HepG2 (cell line): ENCODE data around the gene IRS1. TPM values are rescaled to one million over a fixed set of nuclear protein-coding genes. Genes with fewer than 3 reads are reported as not detected.

Experiments
- BORCS8-MEF2B ChIP-seq: sonication (generic); formaldehyde crosslinking; IDR thresholded peaks from 2 replicates; pipeline ENCODE4 v1.8.0; 2022; ENCODE audit warnings: mild to moderate bottlenecking, missing genetic modification reagents
- CSRNP1 ChIP-seq: sonication (generic); formaldehyde crosslinking; IDR thresholded peaks from 2 replicates; pipeline ENCODE4 v1.8.1; 2023; ENCODE audit warnings: mild to moderate bottlenecking, missing genetic modification reagents
- HIC2 ChIP-seq: sonication (generic); formaldehyde crosslinking; IDR thresholded peaks from 2 replicates; pipeline ENCODE4 v1.9.0; 2022; ENCODE audit warnings: low read depth, missing genetic modification reagents
- MED8 ChIP-seq: sonication (generic); formaldehyde crosslinking; IDR thresholded peaks from 2 replicates; pipeline ENCODE4 v1.8.1; 2023; ENCODE audit warnings: mild to moderate bottlenecking, missing genetic modification reagents; ENCODE audit not compliant: insufficient replicate concordance
- PTBP1 ChIP-seq: fragments of 200-400 bp; formaldehyde crosslinking; IDR thresholded peaks from 2 replicates; pipeline ENCODE4 v1.6.1; 2018; ENCODE audit warnings: low read length, low read depth; ENCODE audit not compliant: poor library complexity, severe bottlenecking
- ZBTB1 ChIP-seq: sonication (generic); formaldehyde crosslinking; IDR thresholded peaks from 2 replicates; pipeline ENCODE4 v1.4.0; 2020; ENCODE audit warnings: missing genetic modification reagents, borderline replicate concordance
- ZBTB38 ChIP-seq: sonication (generic); formaldehyde crosslinking; IDR thresholded peaks from 2 replicates; pipeline ENCODE4 v1.5.1; 2020; ENCODE audit warnings: mild to moderate bottlenecking, missing genetic modification reagents
- ZC3H13 ChIP-seq: sonication (generic); formaldehyde crosslinking; IDR thresholded peaks from 2 replicates; pipeline ENCODE4 v1.8.1; 2023; ENCODE audit warnings: mild to moderate bottlenecking, missing genetic modification reagents, moderate library complexity
- polyA plus RNA-seq, 8 experiments: library from polyadenylated mRNA; depleted of rRNA in 3 of 8; stranded (reverse) in 7 of 8; unstranded in 1 of 8; fragments of >200 nt; fragmentation: Illumina TruSeq in 4 of 8; extraction: Trizol in 4 of 8; gene quantifications; 2 replicates each; pipeline versions ENCODE4 v1.2.1 to v1.2.3, GENCODE V29; 2011 to 2016; ENCODE audit warnings: low read depth in 4 of 8, missing spikeins in 1 of 8, mixed read lengths in 1 of 8; ENCODE audit not compliant: insufficient read depth in 1 of 8
- total RNA-seq, 5 experiments: library from RNA; depleted of rRNA; stranded (reverse); fragments of >200 nt; fragmentation: Illumina TruSeq; extraction: Trizol; gene quantifications; 2 replicates each; pipeline ENCODE4 v1.2.3, GENCODE V29; 2016; ENCODE audit warnings: low read depth in 1 of 5

The IRS1 gene
- total and polyA plus RNA-seq, 2 of the 13 experiments (the other 11 are each of a cell fraction or from before 2014, with no cell fraction given), result 8.7 to 9.0 TPM

GRCh38 chr2:226798422-226799210 is 1.0 kb downstream of the IRS1 start (continued):
- TF ChIP-seq MED8 (CRISPR knock-in tag), result no peak
- peak; percentile 15; the same call in 1 of the 2 replicates for TF ChIP-seq ZC3H13 (CRISPR knock-in tag)
- no peak for TF ChIP-seq PTBP1
- TF ChIP-seq CSRNP1, result peak; percentile 40; the same call in 1 of the 2 replicates
- TF ChIP-seq BORCS8-MEF2B (CRISPR knock-in tag), result 0 out of 2 replicates have a peak, but pooled peaks have one; percentile 2
- TF ChIP-seq HIC2 (CRISPR knock-in tag), result no peak
- no peak for TF ChIP-seq ZBTB1 (CRISPR knock-in tag)
- peak; percentile 87 for TF ChIP-seq ZBTB38
